GM12891 (cell line): ENCODE measurements around the gene IRF5.

ENCODE experiments used
- POLR2A ChIP-seq: IDR thresholded peaks from 2 replicates; pipeline ENCODE4 v1.6.1; 2011; ENCODE audit warnings: low read depth, low read length, control low read depth
- SPI1 ChIP-seq: IDR thresholded peaks from 2 replicates; pipeline ENCODE4 v1.6.1; 2011; ENCODE audit warnings: low read depth, low read length, control low read depth
- TAF1 ChIP-seq: IDR thresholded peaks from 2 replicates; pipeline ENCODE4 v1.6.1; 2011; ENCODE audit warnings: low read depth, low read length, control low read depth

GRCh38 chr7:128916643-128916915, 21.1 kb upstream of the IRF5 start:
- TF ChIP-seq TAF1 (no peak), POLR2A (no peak), SPI1 (no peak)
